NCI-H187 (cell line): ENCODE data around the gene MAP3K9.
A peak's percentile ranks its signal among the peaks of the same experiment; 100 is the strongest.

Experiments used
- DNase-seq, 2 experiments: peaks; one replicate each; lab custom pipeline; 2025; lab: John Stamatoyannopoulos, UW

The MAP3K9 gene

GRCh38 chr14:70785556-70785955 lies 23.8 kb downstream of the MAP3K9 start:
- no peak for DNase-seq

- DNase-seq = no peak
Observed at GRCh38 chr14:70784886-70785285, 24.4 kb downstream of the MAP3K9 start.

DNA sequence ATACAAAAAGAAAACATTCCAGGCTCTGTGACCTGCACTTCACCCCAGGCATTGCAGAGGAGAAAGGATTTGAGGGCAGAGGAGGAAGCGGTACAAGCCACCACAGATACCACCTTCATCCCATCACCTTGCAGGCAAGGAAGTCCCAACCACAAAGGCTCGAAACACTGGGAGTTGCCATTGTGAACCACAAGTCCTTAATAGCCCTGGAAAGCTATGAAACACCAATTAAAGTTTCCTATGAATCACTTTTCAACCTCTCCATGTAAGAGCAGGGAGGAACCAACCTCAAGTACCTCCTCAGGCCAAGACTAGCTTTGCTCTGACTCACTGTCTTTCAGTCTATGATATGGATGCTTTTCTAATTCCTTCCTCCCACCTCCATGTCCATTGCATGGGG lies 27.0 kb downstream of the MAP3K9 start:
- no peak for DNase-seq

DNA sequence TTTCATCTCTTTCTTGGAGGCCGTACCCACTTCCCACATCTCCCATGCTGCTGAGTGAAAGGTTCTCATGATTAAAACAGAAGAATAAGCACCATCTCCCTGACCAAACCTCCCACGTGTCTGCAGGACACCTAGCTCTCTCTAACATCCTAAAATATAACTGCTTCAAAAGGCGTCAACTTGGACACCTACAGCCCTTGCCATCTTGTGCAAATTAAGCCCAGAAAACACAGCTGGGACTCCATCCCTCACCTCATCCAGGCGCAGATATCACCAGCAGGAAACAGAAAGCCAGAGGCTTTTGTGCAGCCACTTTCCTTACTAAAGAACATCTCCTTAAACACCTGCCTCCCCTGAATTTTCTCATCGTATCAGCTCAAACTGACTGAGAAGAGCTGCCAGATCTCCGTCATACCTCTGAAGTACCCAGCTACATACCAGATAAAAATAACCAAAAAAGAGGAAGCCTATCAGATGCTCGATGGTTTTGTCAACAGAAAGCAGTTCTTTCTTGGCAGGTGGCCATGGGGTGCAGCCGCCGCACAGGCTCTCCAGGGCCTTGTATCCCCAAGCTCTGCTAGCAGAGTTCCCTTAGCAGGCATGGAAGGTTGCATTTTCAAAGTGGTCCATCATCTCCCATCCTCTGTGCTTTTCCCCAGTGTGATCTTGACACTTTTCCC lies 28.8 kb downstream of the MAP3K9 start:
- DNase-seq = no peak

GRCh38 chr14:70779667-70780066 lies 29.6 kb downstream of the MAP3K9 start:
- no peak for DNase-seq

DNA sequence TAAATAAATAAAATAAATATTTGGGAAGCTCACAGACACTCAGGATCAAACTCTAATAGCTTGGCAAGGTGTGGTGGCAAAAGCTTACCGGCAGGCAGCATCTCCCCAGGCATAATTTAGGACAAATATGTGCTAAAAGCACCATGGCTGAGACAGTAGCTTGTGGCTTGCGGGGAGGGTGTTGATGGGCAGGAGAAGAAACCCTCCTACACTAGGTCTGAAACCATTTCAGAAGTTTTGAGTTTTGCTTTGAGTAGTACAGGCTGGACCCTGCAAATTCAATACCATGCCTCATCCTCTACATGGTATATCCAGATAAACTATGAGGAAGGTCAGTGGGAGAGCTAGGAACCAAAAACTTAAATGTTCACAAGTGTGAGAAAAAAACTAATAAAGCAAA lies 33.1 kb downstream of the MAP3K9 start:
- DNase-seq = no peak

DNA sequence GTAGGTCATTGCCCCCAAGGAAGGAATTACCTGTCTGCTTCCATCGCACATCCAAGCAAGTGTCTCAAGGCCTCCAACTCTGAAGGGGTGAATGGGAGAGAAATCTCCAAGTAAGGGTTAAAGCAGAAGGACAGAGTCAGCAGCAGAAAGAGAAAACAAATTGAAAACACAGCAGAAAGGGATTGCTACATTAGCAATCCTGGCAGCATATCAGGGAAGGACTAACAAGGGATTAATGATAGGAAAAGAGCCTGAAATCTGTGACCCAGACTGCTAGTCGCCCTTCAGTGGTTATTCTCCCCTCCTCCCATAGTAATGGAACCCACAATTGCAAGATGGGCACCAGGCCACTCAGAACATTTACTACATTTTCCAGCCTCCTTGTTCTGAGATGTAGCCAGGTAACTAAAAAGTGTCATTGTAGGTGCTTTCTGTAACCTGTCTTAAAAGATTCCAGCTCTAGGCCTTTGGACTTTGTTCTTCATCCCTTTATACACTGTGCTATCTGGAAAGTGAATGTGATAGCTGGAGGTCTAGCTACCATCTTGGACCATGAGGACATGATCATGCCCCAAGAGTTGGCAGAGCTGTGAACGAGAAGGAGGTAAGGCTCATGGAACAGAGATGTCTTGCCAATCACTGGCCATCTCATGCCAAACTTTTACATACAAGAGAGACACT lies 36.0 kb downstream of the MAP3K9 start:
- no peak for DNase-seq

GRCh38 chr14:70771781-70772212 lies 37.5 kb downstream of the MAP3K9 start:
- no peak for DNase-seq

DNA sequence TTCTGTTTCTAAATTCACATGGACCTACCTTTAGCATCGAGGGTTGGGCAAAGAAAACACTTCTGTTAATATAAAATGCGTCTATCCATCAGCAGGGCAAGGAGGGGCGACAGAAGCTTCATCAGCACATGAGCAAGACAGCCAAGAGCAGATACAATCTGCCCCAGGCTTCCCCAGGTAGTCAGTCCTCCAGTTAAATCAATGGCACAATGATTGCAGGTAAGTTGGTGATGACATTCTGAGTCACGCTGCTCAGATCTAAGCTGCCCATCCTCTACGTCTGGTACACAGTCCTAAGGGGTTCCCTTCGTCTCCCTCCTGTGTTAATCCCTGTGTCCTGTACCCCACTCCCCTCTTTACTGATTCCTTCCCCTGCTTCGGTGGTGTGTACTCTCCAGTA lies 38.8 kb downstream of the MAP3K9 start:
- DNase-seq = no peak

GRCh38 chr14:70759398-70759797 lies 49.9 kb downstream of the MAP3K9 start:
- DNase-seq = no peak

GRCh38 chr14:70755655-70756054 lies 53.7 kb downstream of the MAP3K9 start:
- DNase-seq = no peak

DNA sequence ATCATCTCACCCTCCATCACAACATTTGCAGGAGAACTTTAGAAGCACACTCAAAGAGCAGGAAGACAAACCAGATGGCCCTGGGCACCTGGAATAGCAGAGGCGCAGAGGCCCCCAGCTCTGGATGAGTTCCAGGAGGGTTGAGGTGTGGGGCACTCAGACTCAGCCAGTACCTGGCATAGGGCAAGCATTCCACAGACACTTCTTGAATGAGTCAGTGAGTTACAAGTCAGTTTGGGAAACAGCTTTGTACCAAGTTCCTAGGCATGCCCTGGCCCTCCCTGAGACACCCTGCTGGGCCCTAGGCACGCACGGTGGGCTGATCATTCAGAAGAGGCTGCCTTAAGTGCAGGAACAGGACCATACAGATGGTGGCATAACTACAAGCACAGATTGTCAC lies 54.3 kb downstream of the MAP3K9 start:
- DNase-seq = no peak

- DNase-seq = no peak
Observed at GRCh38 chr14:70753518-70753953, 55.8 kb downstream of the MAP3K9 start.

GRCh38 chr14:70748422-70748821 lies 60.9 kb downstream of the MAP3K9 start:
- DNase-seq = no peak

DNA sequence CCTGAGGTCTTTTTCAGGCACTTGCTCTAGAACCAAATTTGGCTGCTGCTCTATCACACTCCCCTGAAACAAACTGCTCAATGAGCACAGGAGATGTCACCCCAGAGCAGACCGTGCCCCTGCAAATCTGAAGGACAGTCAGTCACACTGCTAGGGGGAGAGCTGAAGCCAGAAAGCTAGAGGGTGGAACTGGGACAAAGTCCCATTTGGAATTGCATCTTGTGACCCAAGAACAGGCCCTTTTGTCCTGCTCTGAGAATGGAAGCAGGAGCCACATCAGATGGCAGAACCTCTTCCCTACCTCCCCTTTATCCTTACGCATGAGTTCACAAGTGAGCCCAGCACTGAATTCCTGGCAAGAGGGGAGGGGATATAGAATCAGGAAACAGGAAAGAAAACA lies 64.7 kb downstream of the MAP3K9 start:
- no peak for DNase-seq

DNA sequence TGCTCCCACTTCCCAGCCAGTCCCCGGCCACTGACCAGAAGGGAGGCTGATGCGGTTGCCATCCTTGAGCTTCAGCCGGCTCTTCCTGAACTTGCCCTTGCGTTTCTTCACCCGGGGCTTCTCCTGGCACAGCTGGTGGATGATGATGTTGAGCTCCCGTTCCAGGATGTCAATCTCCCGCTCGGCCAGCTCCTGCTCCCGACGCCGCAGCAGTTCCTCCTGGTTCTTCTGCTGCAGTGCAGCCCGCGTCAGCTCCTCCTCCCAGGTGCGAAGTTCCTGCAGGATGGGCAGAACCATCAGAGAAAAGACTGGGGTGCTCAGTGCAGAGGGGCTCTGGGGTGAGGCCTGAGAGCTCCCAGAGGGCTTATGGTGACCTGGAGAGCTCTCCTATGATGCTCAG lies 67.0 kb downstream of the MAP3K9 start:
- DNase-seq = no peak

GRCh38 chr14:70741482-70741881 lies 67.8 kb downstream of the MAP3K9 start:
- DNase-seq = no peak

GRCh38 chr14:70735043-70735442 lies 74.3 kb downstream of the MAP3K9 start:
- DNase-seq = peak; percentile 32 to 83

- DNase-seq = no peak
Observed at GRCh38 chr14:70731447-70732239, 77.7 kb downstream of the MAP3K9 start.

DNA sequence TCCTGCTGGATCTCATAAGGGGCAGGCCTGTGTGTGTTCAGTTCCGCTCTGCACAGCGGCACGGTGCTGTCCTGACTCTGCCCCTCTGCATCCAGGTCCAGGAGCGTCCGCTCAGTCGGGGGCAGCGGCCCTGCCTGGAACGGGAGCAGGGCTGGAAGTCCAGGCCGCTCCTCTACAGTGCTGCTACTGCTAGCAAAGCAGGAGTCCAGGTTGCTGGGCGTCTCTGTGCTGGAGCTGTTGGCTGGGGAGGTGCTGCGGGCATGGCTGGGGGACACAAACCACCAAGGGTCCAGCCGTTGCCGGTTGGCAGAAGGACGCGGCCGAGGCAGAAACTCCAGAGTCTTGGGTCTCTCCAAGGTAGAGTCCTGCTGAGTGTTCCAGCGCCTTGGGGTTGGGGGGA lies 78.9 kb downstream of the MAP3K9 start:
- no peak for DNase-seq

- no peak for DNase-seq
Observed at GRCh38 chr14:70726651-70727375, 82.5 kb downstream of the MAP3K9 start.

DNA sequence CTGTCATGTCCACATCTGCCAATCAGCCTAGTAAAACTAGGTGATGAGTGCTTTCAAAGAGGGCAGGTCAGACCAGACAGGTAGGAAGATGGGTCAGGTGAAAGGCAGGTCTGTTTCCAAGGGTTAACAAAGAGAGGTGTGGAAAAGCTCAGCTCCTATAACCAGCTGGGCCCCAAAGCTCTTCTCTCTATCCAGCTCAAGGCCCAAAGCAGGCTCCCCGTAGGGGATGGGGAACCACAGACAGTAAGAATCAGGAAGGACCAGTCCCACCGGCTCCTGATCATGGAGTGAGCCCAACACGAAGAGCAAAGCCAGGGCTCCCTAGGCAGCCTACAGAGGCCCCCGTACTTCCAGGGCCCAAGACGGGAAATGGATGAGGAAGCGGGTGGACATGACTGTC lies 84.4 kb downstream of the MAP3K9 start:
- DNase-seq = no peak
